GM15510 (cell line): ENCODE results near the gene EGR2.
A peak's percentile ranks its signal among the peaks of the same experiment; 100 is the strongest.

Experiments used
- POLR2A ChIP-seq: IDR thresholded peaks from 3 replicates; pipeline ENCODE4 v1.6.1; 2011; ENCODE audit warnings: borderline replicate concordance; ENCODE audit not compliant: insufficient read length; ENCODE audit errors: extremely low read depth

EGR2 gene

DNA sequence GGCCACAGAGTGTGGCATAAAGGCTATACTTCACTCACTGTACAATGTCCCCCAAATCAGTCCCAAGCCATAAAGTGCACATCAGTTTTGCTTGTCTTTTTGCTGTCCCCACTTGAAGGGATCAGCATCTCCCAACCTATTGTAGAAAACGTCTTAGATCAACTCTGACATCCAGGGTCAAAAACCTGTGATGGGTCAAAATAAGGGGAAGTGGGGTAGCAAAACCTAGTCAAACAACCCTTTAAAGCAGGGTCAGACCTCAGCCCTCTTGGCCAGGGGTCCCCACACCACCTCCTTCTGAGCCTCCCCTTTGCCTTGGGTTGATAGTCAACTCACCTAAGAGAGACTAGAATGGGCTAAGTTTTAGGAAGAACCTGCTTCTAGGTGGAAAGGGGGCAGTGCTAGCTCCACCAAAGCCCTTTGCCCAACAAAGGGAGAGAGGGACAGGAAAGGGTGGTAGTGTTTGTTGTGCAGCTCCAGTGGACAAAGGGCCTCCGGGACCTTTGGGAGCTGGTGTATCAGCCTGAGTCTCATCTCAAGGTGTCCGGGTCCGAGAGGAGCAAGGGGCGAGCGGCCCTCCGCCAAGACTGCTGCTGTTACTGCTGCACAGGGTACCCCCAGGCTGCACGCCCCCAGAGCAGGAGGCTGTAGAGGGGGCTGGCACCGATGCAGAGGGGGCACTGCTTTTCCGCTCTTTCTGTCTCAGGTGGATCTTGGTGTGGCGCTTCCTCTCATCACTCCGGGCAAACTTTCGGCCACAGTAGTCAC, 3.3 kb downstream of the EGR2 start:
- TF ChIP-seq POLR2A, result no peak

DNA sequence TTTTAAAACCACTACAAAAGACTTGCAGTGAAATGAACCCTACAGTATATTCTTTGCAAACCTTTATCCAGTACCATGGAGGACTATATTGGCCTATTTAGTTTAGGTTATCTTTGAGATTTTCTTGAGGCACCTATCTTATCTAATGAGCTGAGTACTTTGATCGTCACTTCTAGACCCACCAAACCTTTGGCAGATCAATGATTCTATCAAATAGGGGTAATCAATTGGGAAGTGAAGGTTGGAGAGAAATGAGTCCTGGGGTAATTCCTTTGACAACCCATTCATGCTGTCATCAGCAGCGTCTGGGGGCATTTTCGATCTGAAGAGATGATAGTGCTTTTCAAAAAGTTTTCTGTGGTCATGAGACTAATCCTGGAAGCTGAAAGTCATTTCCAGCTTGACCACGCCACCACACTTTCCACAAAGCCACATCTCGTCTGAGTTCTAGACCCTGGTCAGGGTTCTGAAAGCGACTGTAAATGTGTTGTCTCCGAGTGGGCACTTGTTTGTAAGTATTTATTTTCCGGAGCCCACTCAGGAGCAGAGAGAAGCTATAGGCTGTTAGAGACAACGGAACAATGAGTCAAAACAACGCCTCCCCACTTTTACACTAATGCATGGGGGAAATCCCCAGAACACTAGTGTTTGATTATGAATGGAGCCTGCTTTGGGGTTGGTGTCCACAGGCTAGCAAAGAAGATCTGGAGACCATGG, 4.8 kb downstream of the EGR2 start:
- TF ChIP-seq POLR2A, result peak; percentile 20

GRCh38 chr10:62810156-62810902, 5.8 kb downstream of the EGR2 start:
- TF ChIP-seq POLR2A, result no peak

DNA sequence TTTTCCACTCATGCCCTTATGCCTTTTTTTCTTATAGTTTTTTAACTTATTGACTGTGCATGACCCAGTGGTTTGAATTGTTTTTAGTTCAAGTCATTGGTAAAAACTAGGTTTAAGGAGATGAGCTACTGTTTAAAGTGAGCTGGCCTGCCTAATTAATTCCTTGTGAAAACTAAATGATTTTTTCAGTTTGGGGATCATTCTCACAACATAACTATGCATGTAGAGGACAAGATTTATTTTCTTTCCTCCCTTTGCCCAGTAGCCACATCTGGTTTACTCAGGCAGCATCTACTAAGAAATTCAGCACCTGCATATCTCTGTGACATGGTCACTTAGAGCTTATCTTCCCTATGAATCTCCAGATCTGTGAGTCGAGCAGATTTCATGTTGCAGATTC, 9.9 kb downstream of the EGR2 start:
- no peak for TF ChIP-seq POLR2A

DNA sequence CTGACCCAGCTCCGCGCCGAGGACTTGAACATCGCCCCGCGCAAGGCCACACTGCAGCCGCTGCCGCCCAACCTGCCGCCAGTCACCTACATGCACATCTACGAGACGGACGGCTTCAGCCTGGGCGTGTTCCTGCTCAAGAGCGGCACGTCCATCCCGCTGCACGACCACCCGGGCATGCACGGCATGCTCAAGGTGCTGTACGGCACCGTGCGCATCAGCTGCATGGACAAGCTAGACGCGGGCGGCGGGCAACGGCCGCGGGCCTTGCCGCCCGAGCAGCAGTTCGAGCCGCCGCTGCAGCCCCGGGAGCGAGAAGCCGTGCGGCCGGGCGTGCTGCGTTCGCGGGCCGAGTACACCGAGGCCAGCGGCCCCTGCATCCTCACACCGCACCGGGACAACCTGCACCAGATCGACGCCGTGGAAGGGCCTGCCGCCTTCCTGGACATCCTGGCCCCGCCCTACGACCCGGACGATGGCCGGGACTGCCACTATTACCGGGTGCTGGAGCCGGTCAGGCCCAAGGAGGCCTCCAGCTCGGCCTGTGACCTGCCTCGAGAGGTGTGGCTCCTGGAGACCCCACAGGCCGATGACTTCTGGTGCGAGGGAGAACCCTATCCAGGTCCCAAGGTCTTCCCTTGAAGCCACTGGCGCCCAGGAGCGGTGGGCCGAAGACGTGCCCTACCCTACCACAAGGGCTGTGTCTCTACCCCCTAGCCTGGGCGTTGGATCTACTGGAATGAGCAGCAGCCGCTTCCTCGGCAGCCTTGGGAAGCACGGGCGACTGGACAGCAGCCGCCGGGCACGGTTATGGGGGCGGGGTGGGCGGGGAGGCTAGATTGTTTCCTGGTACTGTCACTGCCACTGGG, 10.7 kb downstream of the EGR2 start:
- no peak for TF ChIP-seq POLR2A

DNA sequence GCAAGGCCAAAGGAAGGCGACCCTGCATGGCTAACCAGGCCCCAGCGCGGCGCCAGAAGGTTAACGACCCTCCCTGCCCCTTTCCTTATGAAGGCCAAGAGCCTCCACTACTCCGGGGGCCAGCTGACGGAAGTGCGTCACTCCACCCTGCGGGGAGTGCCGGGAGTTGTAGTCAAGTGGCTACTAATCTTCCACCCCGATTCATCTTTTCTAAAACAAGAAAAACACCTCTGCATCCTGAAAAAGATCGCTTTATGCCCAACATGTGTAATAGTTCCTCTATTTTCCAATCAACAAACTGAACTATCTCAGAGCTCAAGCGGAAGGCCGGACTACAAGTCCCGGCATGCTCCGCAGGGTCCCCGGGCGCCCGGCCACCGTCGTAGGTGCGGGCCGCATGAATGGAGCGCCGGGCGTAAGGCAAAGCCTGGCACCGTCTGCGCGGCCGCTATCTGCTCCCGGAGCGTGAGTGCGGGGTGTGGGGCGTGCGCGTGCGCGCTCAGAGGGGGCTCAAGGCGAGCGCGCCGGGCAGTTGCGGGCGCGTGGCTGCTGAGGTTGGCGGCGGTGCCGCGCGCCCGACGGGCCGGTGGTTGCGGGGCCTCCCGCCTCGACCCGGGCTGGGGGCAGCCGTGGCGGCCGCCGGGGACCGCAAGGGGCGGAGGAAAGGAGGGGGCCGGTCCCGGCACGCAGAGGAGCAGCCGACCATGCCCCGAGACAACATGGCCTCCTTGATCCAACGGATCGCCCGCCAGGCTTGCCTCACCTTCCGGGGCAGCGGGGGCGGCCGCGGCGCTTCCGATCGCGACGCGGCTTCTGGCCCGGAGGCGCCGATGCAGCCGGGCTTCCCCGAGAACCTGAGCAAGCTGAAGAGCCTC, 11.6 kb downstream of the EGR2 start, which contains the start of gene ADO:
Gene ADO, plus strand, starts transcription at position 365 of the 875 bp plus-strand sequence. Its CDS starts 340 bp downstream, at position 705.
- peak; percentile 79 for TF ChIP-seq POLR2A

GRCh38 chr10:62803724-62804355, 12.3 kb downstream of the EGR2 start:
- TF ChIP-seq POLR2A, result no peak

GRCh38 chr10:62801871-62802270, 14.3 kb downstream of the EGR2 start:
- TF ChIP-seq POLR2A, result no peak

- TF ChIP-seq POLR2A, result no peak
These were observed 19.3 kb downstream of the EGR2 start for GRCh38 chr10:62796896-62797295.

GRCh38 chr10:62795762-62796161, 20.4 kb downstream of the EGR2 start:
- TF ChIP-seq POLR2A, result no peak

DNA sequence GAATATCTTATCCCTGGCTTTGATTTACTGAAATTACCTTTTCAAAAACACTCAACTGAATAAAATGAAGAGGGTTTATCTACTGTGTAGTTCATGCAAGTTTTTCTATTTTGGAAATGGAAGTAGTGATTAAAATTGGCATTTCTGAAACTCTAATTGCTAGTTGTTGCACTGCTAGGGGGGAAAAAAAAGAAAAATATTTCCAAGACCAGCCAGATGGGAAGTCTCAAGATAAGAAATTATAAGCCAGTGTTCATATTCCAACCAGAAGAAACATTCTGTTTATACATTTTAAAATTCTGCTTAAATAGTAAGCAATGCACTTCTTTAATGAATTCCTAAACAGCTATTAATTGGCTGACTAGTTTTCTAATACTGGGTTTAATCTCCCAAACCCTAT, 21.1 kb downstream of the EGR2 start:
- TF ChIP-seq POLR2A, result no peak

DNA sequence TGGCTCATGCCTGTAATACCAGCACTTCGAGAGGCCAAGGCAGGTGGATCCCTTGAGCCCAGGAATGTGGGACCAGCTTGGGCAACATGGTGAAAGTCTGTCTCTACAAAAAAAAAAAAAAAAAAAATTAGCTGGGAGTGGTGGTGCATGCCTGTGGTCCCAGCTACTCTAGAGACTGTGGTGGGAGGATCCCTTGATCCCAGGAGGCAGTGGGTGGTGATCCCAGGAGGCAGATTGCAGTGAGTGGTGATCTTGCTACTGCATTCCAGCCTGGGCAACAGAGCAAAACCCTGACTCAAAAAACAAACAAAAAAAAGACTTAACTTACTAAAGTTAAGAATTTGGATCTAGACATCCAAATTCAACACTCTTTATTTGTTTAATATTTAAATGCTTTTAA, 21.9 kb downstream of the EGR2 start:
- no peak for TF ChIP-seq POLR2A

GRCh38 chr10:62792261-62792660, 23.9 kb downstream of the EGR2 start:
- no peak for TF ChIP-seq POLR2A

DNA sequence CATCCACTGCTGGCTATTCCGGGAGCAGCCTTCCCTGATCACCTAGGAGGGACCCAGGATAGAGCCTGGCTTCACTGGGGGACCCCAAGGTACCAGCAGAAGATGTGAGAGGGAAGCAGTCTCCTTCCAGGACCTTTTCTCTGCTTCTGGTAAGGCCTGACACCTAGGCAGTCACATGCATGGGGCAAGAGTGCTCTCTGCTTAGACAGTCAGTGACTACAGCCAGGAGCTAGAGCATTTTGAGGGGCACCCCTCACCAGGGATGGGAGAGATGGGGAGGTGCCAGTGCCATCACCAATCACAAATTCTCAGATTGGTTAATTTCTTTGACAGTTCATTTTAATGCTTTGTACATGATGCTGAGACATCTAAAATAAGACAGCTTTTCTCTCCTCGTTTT, 25.6 kb downstream of the EGR2 start:
- no peak for TF ChIP-seq POLR2A

DNA sequence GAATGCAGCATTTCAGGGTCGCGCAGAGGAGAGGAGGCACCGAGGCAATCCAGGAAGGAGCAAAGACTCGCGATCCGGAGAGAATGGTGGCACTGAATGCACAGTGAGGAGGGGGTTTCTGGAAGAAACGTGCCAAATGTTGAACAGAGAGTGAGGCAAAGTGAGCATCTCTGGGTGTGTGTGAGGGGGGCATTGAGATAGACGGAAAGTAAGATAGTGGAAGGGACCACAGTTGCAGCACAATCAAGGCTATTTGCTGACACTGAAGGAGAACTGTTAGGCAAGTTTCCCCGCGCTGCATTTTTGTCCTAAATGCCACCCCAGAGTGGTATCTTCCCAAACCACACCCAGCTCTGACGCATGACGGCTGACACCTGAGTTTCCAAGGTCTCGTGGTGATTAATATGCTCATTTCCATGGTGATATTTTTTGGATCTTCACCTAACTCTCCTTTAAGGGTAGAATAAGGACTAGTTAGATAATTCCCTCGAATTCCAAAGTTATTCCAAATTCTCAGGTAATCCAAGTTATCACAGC, 26.1 kb downstream of the EGR2 start:
- TF ChIP-seq POLR2A, result no peak
